Endothelial cell of umbilical vein (primary cell): ENCODE measurements around the gene ZHX3. TPM values are rescaled to one million over a fixed set of nuclear protein-coding genes. Genes with fewer than 3 reads are reported as not detected.

Experiments used
- BruUV-seq: library from RNA; stranded (reverse); fragments of 400-500 nt; replicated peaks from 2 replicates; lab custom pipeline; 2021; lab: Mats Ljungman, UMichigan
- CTCF ChIA-PET: fragments of 300-600, 350-600 bp; sonication (Branson Sonifier 250); formaldehyde crosslinking; loops from one replicate; lab custom pipeline; 2021; ENCODE audit warnings: antibody characterized with exemption, inconsistent platforms; lab: Charles Lee
- POLR2A ChIA-PET: fragments of 300-600, 350-600 bp; sonication (Branson Sonifier 250); formaldehyde crosslinking; loops from one replicate; lab custom pipeline; 2021; ENCODE audit warnings: antibody characterized with exemption, inconsistent platforms; lab: Charles Lee
- DNase-seq: peaks from one replicate; pipeline ENCODE4 v3.0.0-alpha.2; 2011; ENCODE audit warnings: low read depth, low spot score
- FAIRE-seq: peaks from 2 replicates; lab custom pipeline; 2011; peaks lifted over from hg19 to GRCh38; lab: Jason Lieb, UNC
- H2AFZ ChIP-seq: 2 replicates; pipeline ENCODE4 v1.6.0; 2012; ENCODE audit warnings: low read depth, low read length, control low read depth, inconsistent platforms
- H3K27ac ChIP-seq: 2 replicates; pipeline ENCODE4 v1.5.1; 2011; ENCODE audit warnings: low read depth, mild to moderate bottlenecking, control low read depth, low read length, moderate library complexity; ENCODE audit not compliant: insufficient read depth
- H3K27me3 ChIP-seq, 2 experiments: 2 replicates each; pipeline versions ENCODE4 v1.6.0 to v1.6.1; 2011; ENCODE audit warnings: low read length in 2 of 2, mixed read lengths in 1 of 2; ENCODE audit not compliant: control insufficient read depth in 2 of 2, insufficient read depth in 2 of 2
- H3K36me3 ChIP-seq, 2 experiments: 2 replicates in 1 of 2; 3 replicates in 1 of 2; pipeline ENCODE4 v1.5.1; 2011; ENCODE audit warnings: low read length in 2 of 2, mild to moderate bottlenecking in 1 of 2, moderate library complexity in 1 of 2; ENCODE audit not compliant: control insufficient read depth in 2 of 2, insufficient read depth in 2 of 2; ENCODE audit errors: extremely low read depth in 1 of 2
- H3K4me1 ChIP-seq: 3 replicates; pipeline ENCODE4 v1.5.1; 2011; ENCODE audit warnings: mild to moderate bottlenecking, low read length; ENCODE audit not compliant: control insufficient read depth, insufficient read depth; ENCODE audit errors: extremely low read depth
- H3K4me2 ChIP-seq: 2 replicates; pipeline ENCODE4 v1.6.1; 2011; ENCODE audit warnings: low read length, control low read depth, mixed read lengths; ENCODE audit not compliant: insufficient read depth
- H3K4me3 ChIP-seq, 3 experiments: fragments of 200-600 bp in 1 of 3; sonication (generic), shearing (Covaris generic) in 1 of 3; replicated peaks in 1 of 3; 2 replicates each; pipeline ENCODE4 v1.5.1; 2011 to 2016; ENCODE audit warnings: control low read depth in 3 of 3, low read length in 3 of 3, mild to moderate bottlenecking in 2 of 3, inconsistent platforms in 1 of 3, low read depth in 1 of 3, moderate library complexity in 1 of 3; ENCODE audit not compliant: insufficient read depth in 1 of 3
- H3K79me2 ChIP-seq: 2 replicates; pipeline ENCODE4 v1.6.0; 2012; ENCODE audit warnings: low read length, inconsistent platforms; ENCODE audit not compliant: control insufficient read depth, insufficient read depth
- H3K9ac ChIP-seq: replicated peaks from 2 replicates; pipeline ENCODE3; 2011; ENCODE audit warnings: low read length, control low read depth; ENCODE audit not compliant: insufficient read depth; ENCODE audit errors: extremely low read depth
- H3K9me1 ChIP-seq: replicated peaks from 3 replicates; pipeline ENCODE4 v1.6.0; 2011; ENCODE audit warnings: mild to moderate bottlenecking, low read length; ENCODE audit not compliant: control insufficient read depth, insufficient read depth; ENCODE audit errors: extremely low read depth
- H3K9me3 ChIP-seq: replicated peaks from 2 replicates; pipeline ENCODE4 v1.5.1; 2012; ENCODE audit warnings: low read length, inconsistent platforms; ENCODE audit not compliant: control insufficient read depth, insufficient read depth
- H4K20me1 ChIP-seq: replicated peaks from 2 replicates; pipeline ENCODE3; 2011; ENCODE audit warnings: mild to moderate bottlenecking, low read length; ENCODE audit not compliant: control insufficient read depth, insufficient read depth; ENCODE audit errors: extremely low read depth
- CTCF ChIP-seq, 2 donors: IDR thresholded peaks; 1 replicate in 1 of 2; 2 replicates in 1 of 2; pipeline ENCODE4 v1.5.1; 2011; ENCODE audit warnings: low read length in 2 of 2, mild to moderate bottlenecking in 2 of 2, moderate library complexity in 2 of 2, control low read depth in 1 of 2, inconsistent platforms in 1 of 2, low read depth in 1 of 2; ENCODE audit not compliant: insufficient read depth in 1 of 2; ENCODE audit errors: extremely low read depth in 1 of 2
- EZH2 ChIP-seq: IDR thresholded peaks from 2 replicates; pipeline ENCODE4 v1.6.1; 2012; ENCODE audit warnings: borderline replicate concordance, low read depth, mild to moderate bottlenecking, moderate library complexity, low read length, inconsistent platforms; ENCODE audit not compliant: severe bottlenecking
- FOS ChIP-seq: IDR thresholded peaks from 2 replicates; pipeline ENCODE4 v1.6.1; 2011; ENCODE audit warnings: mild to moderate bottlenecking, low read length, moderate library complexity, borderline replicate concordance; ENCODE audit not compliant: insufficient read depth
- GATA2 ChIP-seq: IDR thresholded peaks from 2 replicates; pipeline ENCODE4 v1.7.0; 2011; ENCODE audit warnings: low read depth, mild to moderate bottlenecking, moderate library complexity, mixed read lengths, low read length; ENCODE audit not compliant: insufficient read length, insufficient read depth
- JUN ChIP-seq: IDR thresholded peaks from 2 replicates; pipeline ENCODE4 v1.6.1; 2011; ENCODE audit warnings: borderline replicate concordance, low read depth; ENCODE audit not compliant: insufficient read length, insufficient read depth
- MAX ChIP-seq: IDR thresholded peaks from 2 replicates; pipeline ENCODE4 v1.6.1; 2011; ENCODE audit not compliant: insufficient read depth, insufficient read length
- MYC ChIP-seq: IDR thresholded peaks from one replicate; pipeline ENCODE4 v1.6.1; 2011; ENCODE audit warnings: mild to moderate bottlenecking, low read depth, low read length
- POLR2A ChIP-seq: IDR thresholded peaks from 2 replicates; pipeline ENCODE4 v1.6.1; 2012; ENCODE audit warnings: low read depth, mild to moderate bottlenecking, control low read depth, low read length
- POLR2AphosphoS5 ChIP-seq: IDR thresholded peaks from 2 replicates; pipeline ENCODE4 v1.6.1; 2012; ENCODE audit warnings: low read depth, mild to moderate bottlenecking, control low read depth, low read length, moderate library complexity; ENCODE audit not compliant: insufficient read depth
- dilution Hi-C: fragments of 300-500 bp; cut with MboI; formaldehyde crosslinking; loops from one replicate; pipeline ENCODE4 v1.15.0; 2019; ENCODE audit warnings: low sequenced_read_pairs; ENCODE audit not compliant: extremely low pct_ligation_motif_present
- intact Hi-C: fragments of 100-400 bp; cut with micrococcal nuclease; formaldehyde crosslinking; loops from one replicate; pipeline ENCODE4 v1.10.0; 2022
- polyA plus RNA-seq, 4 experiments: library from polyadenylated mRNA; depleted of rRNA in 3 of 4; stranded (reverse) in 3 of 4; unstranded in 1 of 4; fragments of >200 nt; gene quantifications; 2 replicates each; pipeline versions ENCODE4 v1.2.1 to v1.2.3, GENCODE V29; 2011 to 2012; ENCODE audit warnings: missing spikeins in 1 of 4
- total RNA-seq: library from RNA; stranded (reverse); gene quantifications from 2 replicates; pipeline ENCODE4 v1.2.3, GENCODE V29; 2021

Gene ZHX3
- total and polyA plus RNA-seq, 2 donors (not counting 3 experiments of a cell fraction or from before 2014, with no cell fraction given), result 7.4 to 17.8 TPM

GRCh38 chr20:41178904-41179432 is 138.6 kb downstream of the ZHX3 start:
- Histone ChIP-seq H3K79me2 (no peaks in the 10 kb centered on the region), H3K9me1 (no peaks in the 10 kb centered on the region), H3K4me3 (no peak overlapping the region), H3K4me2 (no peak overlapping the region), H3K27ac (no peak overlapping the region), H3K9me3 (no peaks in the 10 kb centered on the region), H3K36me3 (peaks cover 8 to 28% of the 10 kb centered on the region in 2 experiments), H3K9ac (no peak overlapping the region), H3K4me1 (peaks cover 4% of the 10 kb centered on the region), H2AFZ (no peak overlapping the region), H4K20me1 (no peaks in the 10 kb centered on the region), H3K27me3 (no peaks in the 10 kb centered on the region)
- DNase-seq, result peak; percentile 63
- peak; percentile 57 for FAIRE-seq
- no TSS peak for BruUV-seq
- dilution Hi-C loops (no loop called here), intact Hi-C loops (no loop called here)
- CTCF ChIA-PET, result interaction anchor here (0.6 to 1.7 kb wide), 4 partner anchors 151 to 232 kb away, joined by 3 to 8 read pairs (median 3); partner anchors contain the start of gene LPIN3
- POLR2A ChIA-PET, result no interaction called here
- TF ChIP-seq CTCF (IDR thresholded peaks at IDR 0.05; ENCODE audit: extremely low read depth in 1 of 2, insufficient read depth in 1 of 2, low read depth in 1 of 2, low read length in 2 of 2) (peak in 1 of 2 donors; percentile 9), POLR2A (no peak), MYC (no peak)

- Histone ChIP-seq H3K79me2 (no peaks in the 10 kb centered on the region), H3K9me3 (no peaks in the 10 kb centered on the region), H3K9me1 (no peaks in the 10 kb centered on the region), H3K4me1 (peaks cover 4% of the 10 kb centered on the region), H3K9ac (no peak overlapping the region), H2AFZ (no peak overlapping the region), H3K4me2 (no peak overlapping the region), H4K20me1 (no peaks in the 10 kb centered on the region), H3K36me3 (peaks cover 12 to 32% of the 10 kb centered on the region in 2 experiments), H3K27me3 (no peaks in the 10 kb centered on the region), H3K4me3 (no peak overlapping the region), H3K27ac (no peak overlapping the region)
- DNase-seq (no peak), FAIRE-seq (no peak)
- no TSS peak for BruUV-seq
- TF ChIP-seq EZH2 (no peak), POLR2AphosphoS5 (no peak), MAX (no peak), CTCF (IDR thresholded peaks at IDR 0.05; ENCODE audit: extremely low read depth in 1 of 2, insufficient read depth in 1 of 2, low read depth in 1 of 2, low read length in 2 of 2) (no peak), MYC (no peak), POLR2A (no peak), JUN (no peak), GATA2 (no peak), FOS (no peak)
- intact Hi-C loops (no loop called here), dilution Hi-C loops (no loop called here)
- ChIA-PET CTCF (interaction anchor here (1.4 to 7.0 kb wide), 3 partner anchors 43 to 162 kb away, joined by 6 to 295 read pairs (median 18); partner anchors contain the start of gene LPIN3), POLR2A (no interaction called here)
These were observed 139.0 kb downstream of the ZHX3 start for GRCh38 chr20:41178495-41178894.
